HG03064 (cell line): ENCODE measurements around the gene ITLN2.
"Not testable (repeated sequence)": the region's sequence is repeated elsewhere in the genome, so short reads cannot be mapped to it uniquely, and the experiment has no call there.

Experiments
- ATAC-seq: cut with Tn5 transposase; IDR thresholded peaks from one replicate; pipeline ENCODE4 v1.9.1; 2021; ENCODE audit warnings: low read depth; ENCODE audit not compliant: unreplicated experiment

Gene ITLN2

GRCh38 chr1:160910170-160910750 is 44.3 kb downstream of the ITLN2 start:
- no peak for ATAC-seq

GRCh38 chr1:160907976-160908375 is 46.6 kb downstream of the ITLN2 start:
- no peak for ATAC-seq

GRCh38 chr1:160905617-160905989 is 49.0 kb downstream of the ITLN2 start:
- ATAC-seq = no peak

- ATAC-seq = no peak
Measured at GRCh38 chr1:160904783-160905616, 49.6 kb downstream of the ITLN2 start.

GRCh38 chr1:160902251-160902650 is 52.4 kb downstream of the ITLN2 start:
- ATAC-seq = not testable (repeated sequence)

- no peak for ATAC-seq
Measured at GRCh38 chr1:160901768-160902167, 52.8 kb downstream of the ITLN2 start.

- ATAC-seq = not testable (repeated sequence)
Measured at GRCh38 chr1:160900683-160901082, 53.9 kb downstream of the ITLN2 start.
